HG02610 (cell line): ENCODE measurements around the gene TAL1.
"Not testable (repeated sequence)": the region's sequence is repeated elsewhere in the genome, so short reads cannot be mapped to it uniquely, and the experiment has no call there.

Source experiments
- ATAC-seq: cut with Tn5 transposase; IDR thresholded peaks from one replicate; pipeline ENCODE4 v1.9.1; 2021; ENCODE audit warnings: mild to moderate bottlenecking, moderate library complexity; ENCODE audit not compliant: unreplicated experiment

TAL1 gene

GRCh38 chr1:47232187-47232874, at the start of gene TAL1:
TAL1 (minus strand) TSS chr1:47232225; CDS start chr1:47225888, 6,337 bp downstream.
- no peak for ATAC-seq

DNA sequence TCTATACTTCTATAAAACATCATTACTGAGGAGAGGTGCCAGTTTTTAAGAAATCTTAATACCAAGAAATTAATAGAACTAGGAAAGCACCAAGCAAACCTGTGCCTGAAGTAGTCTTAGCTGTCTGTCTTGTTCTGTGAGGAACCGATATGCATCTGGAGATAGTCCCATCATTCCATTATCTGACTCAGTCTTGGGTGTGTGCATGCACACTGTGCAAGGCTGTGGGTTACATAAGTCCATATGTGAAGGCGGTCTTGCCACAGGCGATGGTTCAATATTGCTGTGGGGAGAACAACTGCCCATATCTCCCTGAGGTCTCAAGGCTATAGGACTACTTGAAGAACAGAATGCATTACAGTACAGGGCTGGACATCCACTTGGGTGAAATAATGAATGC, 48.1 kb upstream of the TAL1 start:
- ATAC-seq, result no peak

- no peak for ATAC-seq
These were observed 44.8 kb upstream of the TAL1 start for GRCh38 chr1:47276850-47277249.

DNA sequence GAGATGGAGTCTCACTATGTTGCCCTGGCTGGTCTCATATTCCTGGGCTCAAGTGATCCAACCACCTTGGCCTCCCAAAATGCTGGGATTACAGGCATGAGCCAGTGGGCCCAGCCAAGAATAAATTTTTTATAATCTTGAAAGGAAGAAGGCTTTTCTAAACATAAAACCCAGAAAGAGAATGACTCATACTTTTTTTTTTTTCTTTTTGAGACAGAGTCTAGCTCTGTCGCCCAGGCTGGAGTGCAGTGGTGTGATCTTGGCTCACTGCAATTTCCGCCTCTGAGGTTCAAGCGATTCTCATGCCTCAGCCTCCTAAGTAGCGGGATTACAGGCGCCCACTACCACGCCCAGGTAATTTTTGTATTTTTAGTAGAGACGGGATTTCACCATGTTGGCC, 43.8 kb upstream of the TAL1 start:
- not testable (repeated sequence) for ATAC-seq

DNA sequence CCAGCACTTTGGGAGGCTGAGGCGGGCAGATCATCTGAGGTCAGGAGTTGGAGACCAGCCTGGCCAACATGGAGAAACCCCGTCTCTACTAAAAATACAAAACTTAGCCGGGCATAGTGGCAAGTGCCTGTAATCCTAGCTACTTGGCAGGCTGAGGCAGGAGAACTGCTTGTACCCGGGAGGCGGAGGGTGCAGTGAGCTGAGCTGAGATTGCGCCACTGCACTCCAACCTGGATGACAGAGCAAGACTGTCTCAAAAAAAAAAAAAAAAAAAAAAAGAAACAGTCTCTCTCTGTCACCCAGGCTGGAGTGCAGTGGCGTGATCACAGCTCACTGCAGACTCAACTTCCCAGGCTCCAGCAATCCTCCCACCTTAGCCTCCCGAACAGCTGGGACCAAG, 33.5 kb upstream of the TAL1 start:
- not testable (repeated sequence) for ATAC-seq

GRCh38 chr1:47262787-47263413, 30.9 kb upstream of the TAL1 start:
- peak; percentile 50 for ATAC-seq

DNA sequence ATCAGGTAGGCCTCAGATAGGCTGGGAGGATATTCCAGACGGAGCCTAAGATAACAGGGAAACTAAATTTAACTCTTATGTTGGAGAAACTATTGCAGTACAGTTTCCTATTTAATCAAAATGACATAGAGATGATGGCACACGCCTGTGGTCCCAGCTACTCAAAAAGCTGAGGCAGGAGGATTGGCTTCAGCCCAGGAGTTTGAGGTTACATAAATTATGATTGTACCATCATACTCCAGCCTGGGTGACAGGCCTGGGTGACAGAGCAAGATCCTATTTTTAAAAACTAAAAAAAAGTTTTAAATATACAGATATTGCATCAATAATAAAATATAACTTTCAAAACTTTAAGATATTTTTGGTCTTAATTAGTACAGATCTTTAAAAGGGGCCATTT, 25.2 kb upstream of the TAL1 start:
- no peak for ATAC-seq

- no peak for ATAC-seq
These were observed 20.8 kb upstream of the TAL1 start for GRCh38 chr1:47252795-47253194.

DNA sequence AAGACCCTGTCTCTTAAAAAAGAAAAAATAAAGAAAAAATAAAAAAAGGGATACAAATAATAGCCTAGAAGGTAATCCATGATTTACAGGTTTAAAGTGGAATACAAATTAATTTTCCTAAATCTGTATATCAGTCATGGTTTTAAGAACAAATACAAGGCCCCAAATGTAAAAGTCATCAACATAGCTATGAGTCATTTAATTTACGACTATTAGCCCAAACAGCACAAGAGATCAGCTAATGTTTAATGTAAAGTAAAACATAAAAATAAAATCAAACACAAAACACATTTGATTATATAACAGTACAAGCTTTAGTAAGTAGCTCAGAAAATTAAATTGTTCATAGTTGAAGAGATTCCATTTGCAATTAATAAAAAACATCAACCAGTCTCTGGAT, 20.3 kb upstream of the TAL1 start:
- no peak for ATAC-seq

GRCh38 chr1:47249755-47250154, 17.7 kb upstream of the TAL1 start:
- ATAC-seq, result no peak

DNA sequence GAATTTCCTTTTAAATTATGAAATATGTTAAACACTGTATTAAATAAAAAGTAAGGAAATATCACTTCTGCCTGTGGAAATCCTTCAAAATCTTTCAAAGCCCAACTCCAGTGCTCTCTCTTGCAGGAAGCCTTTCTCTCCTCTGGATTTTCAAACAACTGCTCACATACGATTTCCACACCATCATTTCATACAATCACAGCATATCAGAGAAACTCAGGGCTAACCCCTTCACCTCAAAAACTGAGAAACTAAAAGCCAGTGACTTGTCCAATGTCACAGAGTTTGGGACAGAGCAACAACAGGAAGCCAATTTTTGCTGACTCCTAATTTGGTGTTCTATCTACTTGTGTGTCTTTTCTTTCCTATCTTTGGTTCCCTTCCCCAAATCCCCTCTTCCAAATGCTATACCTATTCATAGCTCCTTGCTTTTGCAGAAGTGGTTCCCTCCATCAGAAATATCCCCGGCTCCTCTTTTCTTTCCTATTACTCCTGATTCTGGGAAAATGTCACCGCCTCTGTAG, 12.4 kb upstream of the TAL1 start:
- no peak for ATAC-seq

- no peak for ATAC-seq
These were observed 11.9 kb upstream of the TAL1 start for GRCh38 chr1:47243910-47244309.

DNA sequence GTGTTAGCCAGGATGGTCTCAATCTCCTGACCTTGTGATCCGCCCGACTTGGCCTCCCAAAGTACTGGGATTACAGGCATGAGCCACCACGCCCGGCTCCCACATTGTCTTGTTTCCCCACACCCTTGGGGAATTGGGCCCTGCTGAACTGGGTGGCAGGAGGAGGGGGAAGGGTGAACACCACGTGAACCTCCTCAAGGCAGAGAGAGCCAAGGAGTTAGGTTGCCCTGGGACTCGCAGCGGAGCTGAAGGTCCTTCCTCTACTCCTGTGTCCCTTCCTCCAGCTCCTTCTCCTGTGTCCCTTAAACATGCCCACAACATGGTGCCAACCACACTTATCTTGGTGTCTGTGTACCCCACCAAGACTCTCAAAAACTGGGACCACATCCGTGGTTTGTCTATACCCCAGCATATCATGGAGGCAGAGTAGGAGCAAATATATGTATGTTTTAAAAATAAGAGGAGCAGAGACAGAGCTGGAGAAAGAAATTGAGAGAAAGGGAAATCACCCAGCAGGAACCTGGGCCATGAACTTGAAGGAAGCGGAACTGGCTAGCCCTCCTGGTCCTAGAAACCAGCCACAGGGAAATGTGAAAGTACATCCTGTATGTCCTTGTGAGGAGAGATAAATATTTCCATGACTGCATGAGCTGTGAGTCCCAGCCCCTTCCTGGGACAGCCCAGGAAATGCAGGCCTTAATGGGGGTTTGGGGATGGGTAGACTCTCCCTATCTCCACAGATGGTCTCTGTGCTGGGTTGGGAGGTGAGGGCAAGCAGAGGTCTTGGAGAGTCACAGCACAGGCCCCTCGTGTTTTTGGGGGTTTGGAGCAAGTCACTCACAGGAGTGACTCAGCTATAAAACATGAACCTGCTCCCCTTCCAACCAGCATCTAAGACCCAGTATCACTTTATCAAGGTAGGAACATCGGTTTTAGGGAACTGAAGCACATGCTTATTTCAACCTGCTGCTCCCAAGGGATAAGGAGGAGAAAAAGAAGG, 9.4 kb upstream of the TAL1 start:
- no peak for ATAC-seq

GRCh38 chr1:47238935-47239592, 7.0 kb upstream of the TAL1 start:
- no peak for ATAC-seq

DNA sequence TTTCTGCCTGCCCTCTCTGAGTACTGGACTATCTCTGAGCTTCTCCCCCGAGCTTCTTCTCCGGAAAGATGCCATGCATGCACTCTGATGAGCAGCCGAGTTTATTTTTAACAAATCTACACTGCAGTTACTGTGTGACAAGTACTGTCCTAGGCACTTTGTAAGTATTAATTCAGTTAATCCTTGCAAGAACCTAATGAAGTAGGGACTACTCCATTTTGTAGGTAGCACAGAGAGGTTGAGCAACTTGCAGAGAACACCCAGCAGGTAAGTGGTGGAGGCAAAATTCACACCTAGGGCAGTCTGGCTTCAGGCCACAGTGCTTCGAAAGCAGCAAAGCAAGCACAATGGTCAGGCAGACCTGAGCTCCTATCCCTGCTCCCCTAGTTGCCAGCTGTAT, 3.8 kb upstream of the TAL1 start:
- ATAC-seq, result no peak

- no peak for ATAC-seq
These were observed 3.2 kb upstream of the TAL1 start for GRCh38 chr1:47235241-47235681.

DNA sequence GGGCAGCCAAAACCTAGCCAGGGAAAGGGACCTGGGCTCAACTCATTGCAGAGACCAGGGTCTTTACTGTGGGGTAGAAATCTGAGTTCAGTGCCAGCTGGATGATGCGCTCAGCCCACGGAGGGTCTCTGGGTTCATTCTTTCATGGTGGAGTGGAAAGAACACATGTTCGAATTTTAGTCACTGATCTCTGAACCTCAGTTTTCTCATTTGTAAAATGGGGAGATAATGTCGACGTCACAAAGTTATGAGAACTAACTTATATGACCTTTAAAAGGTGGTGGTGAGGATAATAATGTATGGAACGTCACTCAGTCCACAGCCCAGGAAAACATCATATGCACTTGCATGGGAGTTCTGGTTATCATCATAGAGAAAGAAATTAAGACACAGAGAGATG, 1.2 kb upstream of the TAL1 start:
- ATAC-seq, result no peak

DNA sequence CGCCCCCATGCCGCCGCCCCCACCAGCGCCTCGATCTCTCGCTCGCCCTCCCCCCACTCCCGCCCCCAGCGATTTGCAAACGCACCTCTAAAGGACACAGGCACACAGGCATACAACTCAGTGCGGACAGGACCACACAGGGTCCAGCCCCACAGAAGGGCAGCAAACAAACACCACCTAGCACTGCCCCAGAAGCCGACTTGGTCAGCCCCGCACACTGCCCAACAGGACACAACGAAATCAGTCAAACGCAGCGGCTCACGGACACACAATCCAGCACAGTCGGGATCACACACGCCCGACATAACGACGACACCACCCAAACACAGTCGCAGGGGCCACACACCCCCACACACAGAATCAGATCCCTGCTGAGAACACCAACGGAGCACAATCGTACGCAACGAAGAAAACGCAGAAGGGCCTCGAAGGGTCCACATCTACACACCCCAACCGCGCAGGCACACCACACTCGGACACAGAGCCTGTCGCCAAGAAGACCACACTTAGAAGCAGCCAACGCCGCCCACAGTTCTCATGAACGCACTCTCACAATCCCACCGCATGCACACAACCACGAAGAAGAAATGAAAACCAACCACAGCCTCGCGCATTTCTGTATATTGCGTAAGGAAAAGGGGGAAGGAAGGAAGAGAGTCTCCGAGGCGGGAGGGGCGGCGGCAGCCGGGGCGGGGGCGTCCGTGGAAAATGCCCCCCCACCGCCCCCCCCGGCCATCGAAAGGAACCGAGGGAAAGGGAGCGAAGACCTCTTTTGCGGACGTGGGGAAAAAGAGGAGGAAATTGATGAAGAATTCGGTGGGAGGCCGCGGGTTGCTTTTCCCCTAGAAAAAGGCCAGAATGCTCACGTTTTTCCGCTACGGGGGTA, 481 bp downstream of the TAL1 start:
- ATAC-seq, result no peak

GRCh38 chr1:47230692-47231300, 1.2 kb downstream of the TAL1 start:
- ATAC-seq, result no peak
